Measurements from ENCODE around the gene UVSSA.

The UVSSA gene

GRCh38 chr4:1366371-1367229 lies 19.6 kb downstream of the UVSSA start:
- TF ChIP-seq, protein P1, sequence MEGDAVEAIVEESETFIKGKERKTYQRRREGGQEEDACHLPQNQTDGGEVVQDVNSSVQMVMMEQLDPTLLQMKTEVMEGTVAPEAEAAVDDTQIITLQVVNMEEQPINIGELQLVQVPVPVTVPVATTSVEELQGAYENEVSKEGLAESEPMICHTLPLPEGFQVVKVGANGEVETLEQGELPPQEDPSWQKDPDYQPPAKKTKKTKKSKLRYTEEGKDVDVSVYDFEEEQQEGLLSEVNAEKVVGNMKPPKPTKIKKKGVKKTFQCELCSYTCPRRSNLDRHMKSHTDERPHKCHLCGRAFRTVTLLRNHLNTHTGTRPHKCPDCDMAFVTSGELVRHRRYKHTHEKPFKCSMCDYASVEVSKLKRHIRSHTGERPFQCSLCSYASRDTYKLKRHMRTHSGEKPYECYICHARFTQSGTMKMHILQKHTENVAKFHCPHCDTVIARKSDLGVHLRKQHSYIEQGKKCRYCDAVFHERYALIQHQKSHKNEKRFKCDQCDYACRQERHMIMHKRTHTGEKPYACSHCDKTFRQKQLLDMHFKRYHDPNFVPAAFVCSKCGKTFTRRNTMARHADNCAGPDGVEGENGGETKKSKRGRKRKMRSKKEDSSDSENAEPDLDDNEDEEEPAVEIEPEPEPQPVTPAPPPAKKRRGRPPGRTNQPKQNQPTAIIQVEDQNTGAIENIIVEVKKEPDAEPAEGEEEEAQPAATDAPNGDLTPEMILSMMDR (conservative IDR thresholded peaks at IDR 0.05), result no peak
- no peak overlapping the region for H3K27ac ChIP-seq

DNA sequence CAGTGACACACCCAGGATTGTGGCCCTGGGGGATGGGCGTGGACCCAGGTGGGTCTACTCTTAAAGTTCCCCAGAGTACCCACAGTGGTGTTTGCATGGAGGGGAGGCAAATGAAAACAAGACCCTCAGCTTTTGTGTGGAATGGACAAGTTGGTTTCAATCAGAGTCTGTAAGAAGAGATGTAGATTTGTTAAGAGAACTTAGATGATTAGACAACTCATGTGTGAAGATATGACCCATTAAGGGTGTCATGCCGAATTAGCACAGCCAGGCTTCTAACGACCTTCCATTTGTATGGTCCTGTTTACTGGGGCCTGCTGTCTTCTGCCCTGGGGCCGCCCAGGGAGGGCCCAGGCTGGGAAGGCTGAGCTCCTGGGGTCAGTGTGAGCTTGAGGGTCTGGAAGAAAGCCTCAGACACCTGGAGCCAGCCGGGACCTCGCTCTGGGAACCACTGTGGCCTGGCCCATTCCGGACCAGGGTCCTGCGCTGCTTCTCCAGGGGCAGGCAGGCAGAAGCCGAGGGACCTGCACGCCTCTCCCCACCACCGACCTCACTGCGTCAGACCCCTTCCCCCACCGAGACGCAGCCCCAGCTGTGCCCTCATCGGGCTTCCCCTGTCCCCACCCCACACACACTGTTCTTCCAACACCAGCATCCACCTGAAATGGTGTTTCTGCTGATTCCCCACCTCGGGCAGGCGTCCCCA lies 20.4 kb downstream of the UVSSA start:
- no peak overlapping the region for H3K27ac ChIP-seq
- TF ChIP-seq, protein P1 (conservative IDR thresholded peaks at IDR 0.05), result no peak

GRCh38 chr4:1367936-1368289 lies 20.9 kb downstream of the UVSSA start:
- no peak overlapping the region for H3K27ac ChIP-seq
- TF ChIP-seq, protein P1 (conservative IDR thresholded peaks at IDR 0.05), result no peak

DNA sequence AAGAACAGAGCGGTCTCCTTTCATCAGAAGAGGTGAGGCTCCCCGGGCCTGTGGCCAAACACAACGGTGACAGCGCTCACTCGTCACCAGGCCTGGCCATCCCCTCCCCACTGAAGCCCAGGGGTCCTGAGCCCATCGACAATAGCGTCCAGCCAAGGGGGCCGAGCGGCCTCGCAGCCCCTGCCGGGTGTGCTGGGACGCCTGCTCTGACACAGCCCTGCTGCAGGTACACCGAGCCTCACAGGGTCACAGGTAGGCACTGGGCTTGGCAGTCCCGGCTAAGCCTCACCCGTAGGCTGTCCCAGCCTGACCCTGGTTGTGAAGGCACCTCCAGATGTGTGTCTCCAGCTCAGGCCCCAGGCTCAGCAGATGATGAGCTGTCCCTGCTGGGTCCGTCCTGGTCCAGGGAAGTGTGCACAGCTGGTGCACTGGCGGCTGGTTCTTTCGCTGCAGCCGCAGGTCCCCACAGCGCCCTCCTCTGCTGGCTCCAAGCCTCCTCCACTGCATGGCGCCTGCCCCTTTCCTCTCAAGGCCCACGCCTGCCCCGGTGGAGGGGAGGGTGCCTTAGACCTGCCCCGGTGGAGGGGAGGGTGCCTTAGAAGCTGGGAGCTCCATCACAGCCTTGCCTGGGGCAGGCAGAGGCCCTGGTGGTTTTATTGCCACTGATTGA lies 21.5 kb downstream of the UVSSA start:
- no peak overlapping the region for H3K27ac ChIP-seq

GRCh38 chr4:1369091-1369450 lies 22.1 kb downstream of the UVSSA start:
- no peak overlapping the region for H3K27ac ChIP-seq
- TF ChIP-seq, protein P1 (conservative IDR thresholded peaks at IDR 0.05), result no peak

More for the DNA sequence above, 21.5 kb downstream of the UVSSA start:
- TF ChIP-seq, protein P1 (conservative IDR thresholded peaks at IDR 0.05), result no peak

- TF ChIP-seq, protein P1 (conservative IDR thresholded peaks at IDR 0.05), result no peak
- H3K27ac ChIP-seq, result no peak overlapping the region
Measured at GRCh38 chr4:1369479-1370079, 22.6 kb downstream of the UVSSA start.

Data from VCaP (cell line).